CD4-positive, alpha-beta T cell (primary cell): ENCODE measurements around the gene EIF3I. TPM values are rescaled to one million over a fixed set of nuclear protein-coding genes. Genes with fewer than 3 reads are reported as not detected.

ENCODE experiments used
- ATAC-seq: fragments of 200-7000 bp; cut with Tn5 transposase; one replicate; pipeline ENCODE4 v1.10.0; 2022; ENCODE audit warnings: mild to moderate bottlenecking; ENCODE audit not compliant: poor library complexity
- CTCF ChIA-PET: fragments of 350-600 bp; sonication (Branson Sonifier 250); formaldehyde crosslinking; loops from one replicate; lab custom pipeline; 2021; ENCODE audit warnings: antibody characterized with exemption, inconsistent platforms; lab: Charles Lee
- POLR2A ChIA-PET: fragments of 350-600 bp; sonication (Branson Sonifier 250); formaldehyde crosslinking; loops from one replicate; lab custom pipeline; 2021; ENCODE audit warnings: antibody characterized with exemption, inconsistent platforms; lab: Charles Lee
- DNase-seq, 14 experiments: peaks; one replicate each; pipeline ENCODE4 v3.0.0-alpha.2; 2013 to 2020; ENCODE audit warnings: mixed read lengths in 2 of 14
- H3K27ac ChIP-seq, 2 donors: one replicate each; pipeline versions ENCODE4 v1.5.1 to v1.7.0; 2013; ENCODE audit warnings: low read length in 2 of 2, low read depth in 1 of 2, mild to moderate bottlenecking in 1 of 2
- H3K27me3 ChIP-seq, 2 experiments: 1 replicate in 1 of 2; 2 replicates in 1 of 2; pipeline versions ENCODE4 v1.6.1 to v1.7.0; 2013; ENCODE audit warnings: low read length in 2 of 2, control low read depth in 1 of 2, mild to moderate bottlenecking in 1 of 2, moderate library complexity in 1 of 2; ENCODE audit not compliant: insufficient read depth in 2 of 2, control insufficient read depth in 1 of 2
- H3K36me3 ChIP-seq: one replicate; pipeline ENCODE4 v1.6.1; 2013; ENCODE audit warnings: low read length, control low read depth; ENCODE audit not compliant: insufficient read depth
- H3K4me1 ChIP-seq: one replicate; pipeline ENCODE4 v1.6.1; 2013; ENCODE audit warnings: low read length, control low read depth; ENCODE audit not compliant: insufficient read depth
- H3K4me3 ChIP-seq: one replicate; pipeline ENCODE4 v1.5.1; 2013; ENCODE audit warnings: mild to moderate bottlenecking, low read length, moderate library complexity
- H3K9me3 ChIP-seq, 2 experiments: 1 replicate in 1 of 2; 2 replicates in 1 of 2; pipeline versions ENCODE4 v1.6.1 to v1.7.0; 2013; ENCODE audit warnings: low read length in 2 of 2, mild to moderate bottlenecking in 2 of 2, control low read depth in 1 of 2, moderate library complexity in 1 of 2; ENCODE audit not compliant: control insufficient read depth in 1 of 2, insufficient read depth in 1 of 2
- H3K27ac Mint-ChIP-seq: one replicate; pipeline ENCODE4 v1.8.0; 2020; ENCODE audit warnings: mixed read lengths
- H3K27me3 Mint-ChIP-seq: one replicate; pipeline ENCODE4 v1.8.0; 2021; ENCODE audit warnings: mixed read lengths
- H3K36me3 Mint-ChIP-seq: one replicate; pipeline ENCODE4 v1.8.0; 2021; ENCODE audit warnings: low read depth, mixed read lengths
- H3K4me1 Mint-ChIP-seq: one replicate; pipeline ENCODE4 v1.8.0; 2021; ENCODE audit warnings: low read depth, mixed read lengths
- H3K4me3 Mint-ChIP-seq: one replicate; pipeline ENCODE4 v1.8.0; 2020; ENCODE audit warnings: mild to moderate bottlenecking, mixed read lengths
- H3K9me3 Mint-ChIP-seq: one replicate; pipeline ENCODE4 v1.8.0; 2020; ENCODE audit warnings: mixed read lengths
- CTCF ChIP-seq: fragments of 200-600 bp; IDR thresholded peaks from one replicate; pipeline ENCODE4 v1.8.0; 2022; ENCODE audit warnings: antibody characterized with exemption, mild to moderate bottlenecking
- intact Hi-C, 2 experiments: fragments of 100-400 bp; cut with DNase I in 1 of 2; cut with micrococcal nuclease in 1 of 2; formaldehyde crosslinking; loops; one replicate each; pipeline versions ENCODE4 v1.15.1 to v1.9.0; 2023 to 2025; cut with DNase I, micrococcal nuclease
- total RNA-seq, 174 experiments: library from RNA in 2 of 174; stranded (reverse) in 2 of 174; gene quantifications; one replicate each; pipeline ENCODE4 v1.2.3 and lab custom pipeline; 2021 to 2026

Gene EIF3I
- total RNA-seq, 2 experiments from 2014 or later = 103 to 110 TPM

GRCh38 chr1:32199043-32199716 is 23.0 kb upstream of the EIF3I start:
- Mint-ChIP-seq H3K36me3 (peaks cover 51% of the 10 kb centered on the region), H3K4me1 (peaks cover 71% of the 10 kb centered on the region), H3K27ac (peak overlapping the region; percentile 76), H3K4me3 (peak overlapping the region; percentile 11), H3K9me3 (no peaks in the 10 kb centered on the region), H3K27me3 (no peaks in the 10 kb centered on the region)
- DNase-seq = peak in 1 of 14 experiments; percentile 29
- no peaks in the 10 kb centered on the region for H3K9me3 ChIP-seq
- POLR2A ChIA-PET = interaction anchor here (1.3 to 3.8 kb wide), 3 partner anchors 19 to 195 kb away, joined by 4 to 27 read pairs (median 17); partner anchors contain the start of genes LCK and TXLNA
- H3K4me3 ChIP-seq = no peak overlapping the region
- H3K36me3 ChIP-seq = peaks cover 46% of the 10 kb centered on the region
- no peaks in the 10 kb centered on the region for H3K27me3 ChIP-seq
- intact Hi-C loops = no loop called here
- ATAC-seq = no peak
- peaks cover 77% of the 10 kb centered on the region for H3K4me1 ChIP-seq
- no peak for TF ChIP-seq CTCF
- CTCF ChIA-PET = interaction anchor here (0.5 to 2.3 kb wide), 2 partner anchors 17 to 47 kb away, joined by 3 to 12 read pairs; no protein-coding TSS in a partner anchor
- H3K27ac ChIP-seq = peak overlapping the region in 1 of 2 donors; percentile 97

DNA sequence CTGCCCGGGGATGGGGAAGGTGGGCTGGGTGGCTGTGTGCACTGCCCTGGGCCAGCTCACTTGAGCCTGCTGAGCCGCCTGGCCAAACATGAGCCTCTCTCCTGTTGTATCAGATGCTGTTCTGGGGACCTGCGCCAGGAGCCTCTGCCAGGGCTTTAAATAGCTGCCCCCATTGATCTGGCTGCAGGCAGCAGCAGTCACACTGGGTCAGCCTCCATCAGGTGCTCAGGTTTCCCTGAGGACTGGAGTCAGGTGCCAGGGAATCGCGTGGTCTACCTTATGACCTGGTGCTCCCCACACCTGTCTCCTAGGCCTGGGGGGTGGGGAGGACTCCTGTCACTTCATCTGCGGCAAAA is 22.5 kb upstream of the EIF3I start:
- TF ChIP-seq CTCF = no peak
- Histone ChIP-seq H3K27ac (peak overlapping the region in 1 of 2 donors; percentile 97), H3K36me3 (peaks cover 44% of the 10 kb centered on the region), H3K4me1 (peaks cover 75% of the 10 kb centered on the region), H3K27me3 (no peaks in the 10 kb centered on the region), H3K9me3 (no peaks in the 10 kb centered on the region), H3K4me3 (peak overlapping the region; percentile 87)
- DNase-seq = no peak
- no peaks in the 10 kb centered on the region for H3K27me3 Mint-ChIP-seq
- peak overlapping the region; percentile 82 for H3K4me3 Mint-ChIP-seq
- H3K27ac Mint-ChIP-seq = peak overlapping the region; percentile 95
- ChIA-PET POLR2A (interaction anchor here (0.8 to 3.5 kb wide), 12 partner anchors 19 to 195 kb away, joined by 3 to 41 read pairs (median 8); partner anchors contain the start of genes BSDC1, HDAC1, KPNA6 and LCK), CTCF (interaction anchor here (0.5 to 1.4 kb wide), 3 partner anchors 16 to 49 kb away, joined by 3 to 8 read pairs (median 3); no protein-coding TSS in a partner anchor)
- ATAC-seq = no peak
- intact Hi-C loops = loop anchor here (2.0 to 10.0 kb wide), 5 partner anchors 19 to 555 kb away; partner anchors contain the start of genes HDAC1 (in 1 of the 2), KPNA6 (in 1 of the 2), LCK (in 1 of the 2) and PEF1 (in 1 of the 2)
- peaks cover 68% of the 10 kb centered on the region for H3K4me1 Mint-ChIP-seq
- no peaks in the 10 kb centered on the region for H3K9me3 Mint-ChIP-seq
- H3K36me3 Mint-ChIP-seq = peaks cover 48% of the 10 kb centered on the region

DNA sequence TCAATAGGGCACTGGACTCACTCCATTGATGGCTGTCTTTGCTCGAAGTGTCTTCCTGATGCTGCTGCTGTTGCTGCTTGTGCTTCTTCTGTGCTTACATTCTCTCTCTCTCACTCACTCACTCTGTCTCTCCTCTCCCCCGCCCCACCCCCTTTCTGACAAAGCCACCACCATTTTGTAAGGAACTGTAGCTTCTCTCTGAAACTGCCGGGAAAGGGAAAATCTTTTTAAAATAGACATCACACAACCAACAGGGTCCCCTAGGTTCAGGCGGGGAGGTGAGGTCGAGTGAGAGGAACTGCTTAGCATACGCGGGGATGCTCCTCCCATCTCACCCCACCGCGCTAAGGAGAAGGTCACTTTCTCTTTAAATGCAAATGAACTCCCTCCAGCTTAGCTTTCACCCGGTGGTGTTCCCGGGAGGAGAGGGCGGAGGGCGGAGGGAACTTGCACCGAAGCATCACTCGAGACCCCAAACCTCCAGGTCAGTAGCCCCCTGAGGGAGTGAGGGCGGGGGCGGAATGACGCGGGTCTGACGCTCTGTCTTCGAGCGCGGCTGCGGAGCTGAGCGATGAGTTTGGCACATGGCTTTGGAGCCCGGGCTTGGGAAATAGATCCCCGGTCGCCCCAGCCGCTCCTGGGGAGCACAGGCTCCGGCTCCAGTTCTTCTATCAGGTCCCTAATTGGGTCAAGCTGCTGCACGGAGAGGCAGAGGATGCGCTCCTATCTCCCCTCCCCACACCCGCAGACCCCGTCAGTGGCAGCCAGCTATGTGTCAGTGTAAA is 21.8 kb upstream of the EIF3I start, which contains the start of gene CCDC28B:
Gene CCDC28B (plus strand): TSS at position 370 of the 785 bp plus-strand sequence. CDS start 1,341 bp downstream, outside the sequence.
- POLR2A ChIA-PET = interaction anchor here (0.5 to 3.5 kb wide), 23 partner anchors 10 to 1216 kb away, joined by 3 to 41 read pairs (median 5); partner anchors contain the start of genes BSDC1, HDAC1, KHDRBS1 and KPNA6
- intact Hi-C loops = loop anchor here (2.0 to 10.0 kb wide), 5 partner anchors 20 to 556 kb away; partner anchors contain the start of genes HDAC1 (in 1 of the 2), KPNA6 (in 1 of the 2), LCK (in 1 of the 2) and PEF1 (in 1 of the 2)
- H3K4me1 ChIP-seq = peaks cover 75% of the 10 kb centered on the region
- no peak for TF ChIP-seq CTCF
- H3K27ac ChIP-seq = peak within 1 kb of the TSS; percentile 81 to 97
- ATAC-seq (peak; percentile 54), DNase-seq (peak in 13 of 14 experiments; percentile 15 to 74 (median 46))
- Mint-ChIP-seq H3K36me3 (peaks cover 40% of the 10 kb centered on the region), H3K9me3 (no peaks in the 10 kb centered on the region), H3K27me3 (no peaks in the 10 kb centered on the region), H3K27ac (peak within 1 kb of the TSS; percentile 95), H3K4me3 (peak within 1 kb of the TSS; percentile 82), H3K4me1 (peaks cover 64% of the 10 kb centered on the region)
- H3K27me3 ChIP-seq = no peaks in the 10 kb centered on the region
- no peaks in the 10 kb centered on the region for H3K9me3 ChIP-seq
- CTCF ChIA-PET = interaction anchor here (0.6 to 1.5 kb wide), 7 partner anchors 15 to 194 kb away, joined by 3 to 8 read pairs (median 3); partner anchors contain the start of gene BSDC1
- peaks cover 38% of the 10 kb centered on the region for H3K36me3 ChIP-seq
- H3K4me3 ChIP-seq = peak within 1 kb of the TSS; percentile 87
